HG03571 (cell line): ENCODE measurements around the gene CAT.

Source experiments
- ATAC-seq: cut with Tn5 transposase; IDR thresholded peaks from one replicate; pipeline ENCODE4 v1.9.1; 2021; ENCODE audit not compliant: unreplicated experiment

CAT gene

GRCh38 chr11:34458525-34458924, 19.8 kb downstream of the CAT start:
- ATAC-seq, result no peak

GRCh38 chr11:34459507-34460162, 20.9 kb downstream of the CAT start:
- no peak for ATAC-seq

GRCh38 chr11:34460278-34460677, 21.5 kb downstream of the CAT start:
- ATAC-seq, result no peak

DNA sequence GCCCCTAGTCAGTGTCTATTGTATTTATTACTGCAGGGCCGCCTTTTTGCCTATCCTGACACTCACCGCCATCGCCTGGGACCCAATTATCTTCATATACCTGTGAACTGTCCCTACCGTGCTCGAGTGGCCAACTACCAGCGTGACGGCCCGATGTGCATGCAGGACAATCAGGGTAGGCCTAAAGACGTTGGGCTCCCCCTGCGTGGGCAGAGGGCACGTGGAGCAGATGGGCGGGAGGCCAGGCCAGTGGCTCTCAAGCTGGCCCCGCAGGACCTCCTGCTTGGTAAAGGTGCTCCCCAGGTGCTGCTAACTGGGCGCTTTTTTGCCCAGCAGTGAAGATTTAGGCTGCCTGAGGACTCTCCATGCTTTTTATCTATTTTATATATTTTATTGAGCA, 22.5 kb downstream of the CAT start:
- no peak for ATAC-seq

DNA sequence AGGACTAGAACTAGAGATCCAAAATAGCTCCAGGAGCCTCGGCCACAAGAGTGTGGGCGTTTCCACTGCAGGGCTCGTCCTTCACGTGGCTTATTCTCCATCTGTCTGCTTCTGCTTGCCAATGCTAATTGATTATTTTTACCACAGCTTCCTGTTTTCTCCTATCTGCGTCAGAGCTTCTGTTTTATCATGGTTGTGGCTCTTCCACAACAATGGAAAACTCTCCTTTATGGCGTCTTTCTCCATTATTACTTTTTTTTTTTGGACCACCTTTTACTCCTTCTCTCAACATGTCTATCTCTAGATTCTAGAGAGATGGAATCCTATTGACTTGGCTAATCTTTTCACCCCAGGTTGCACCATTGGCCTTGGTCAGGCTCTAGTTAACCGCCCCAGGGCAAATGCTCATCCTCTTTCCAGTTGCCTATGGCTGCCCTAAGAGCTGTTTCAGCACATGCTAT, 25.9 kb downstream of the CAT start:
- ATAC-seq, result no peak

DNA sequence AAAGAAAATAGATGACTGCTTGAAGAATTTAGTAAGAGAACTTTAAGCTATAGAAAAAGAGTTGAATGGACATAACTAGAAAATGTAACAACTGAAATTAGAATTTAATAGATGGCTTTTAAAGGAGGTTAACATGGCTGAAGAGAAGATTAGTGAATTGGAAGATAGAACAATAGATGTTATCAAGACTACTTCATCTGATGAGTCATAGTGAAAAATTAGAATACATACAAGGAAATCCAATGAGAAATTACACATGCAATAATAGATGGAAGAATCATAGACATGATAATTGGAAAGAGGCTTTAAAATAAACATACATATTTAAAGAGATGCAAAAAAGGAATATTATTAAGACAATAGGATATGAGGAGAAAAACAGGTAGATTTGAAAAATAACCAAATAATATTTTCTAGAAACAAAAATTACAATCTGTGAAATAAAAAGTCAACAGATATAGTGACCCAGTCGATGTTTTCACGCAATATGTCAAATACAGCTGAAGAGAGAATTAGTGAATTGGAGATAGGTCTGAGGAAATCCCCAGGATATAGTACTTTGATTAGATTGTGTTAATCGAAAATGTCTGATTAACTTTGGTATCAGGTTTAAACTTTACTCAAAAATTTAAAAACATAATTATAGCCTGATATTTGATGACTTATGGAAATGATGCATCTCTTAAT, 28.2 kb downstream of the CAT start:
- ATAC-seq, result no peak

GRCh38 chr11:34468209-34468841, 29.6 kb downstream of the CAT start:
- ATAC-seq, result no peak

GRCh38 chr11:34473603-34474169, 35.0 kb downstream of the CAT start:
- no peak for ATAC-seq

DNA sequence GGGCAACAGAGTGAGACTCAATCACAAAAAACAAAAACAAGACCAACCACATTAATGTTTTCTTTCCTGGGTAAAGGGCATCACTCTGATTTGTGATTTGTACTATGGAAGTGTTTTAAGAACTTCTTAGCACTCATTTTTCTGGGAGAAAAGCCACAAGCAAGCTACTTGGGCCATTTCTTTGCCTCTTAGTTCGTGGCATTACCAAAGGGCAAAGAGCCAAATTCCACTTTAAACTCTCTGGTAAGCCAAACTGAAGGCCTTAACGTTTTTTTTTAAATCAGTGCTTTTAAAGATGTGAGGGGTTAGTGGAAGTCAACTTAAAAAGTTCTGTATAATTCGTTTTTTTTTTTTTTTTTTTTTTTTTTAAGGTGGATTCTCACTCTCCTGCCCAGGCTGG, 36.9 kb downstream of the CAT start:
- ATAC-seq, result no peak

DNA sequence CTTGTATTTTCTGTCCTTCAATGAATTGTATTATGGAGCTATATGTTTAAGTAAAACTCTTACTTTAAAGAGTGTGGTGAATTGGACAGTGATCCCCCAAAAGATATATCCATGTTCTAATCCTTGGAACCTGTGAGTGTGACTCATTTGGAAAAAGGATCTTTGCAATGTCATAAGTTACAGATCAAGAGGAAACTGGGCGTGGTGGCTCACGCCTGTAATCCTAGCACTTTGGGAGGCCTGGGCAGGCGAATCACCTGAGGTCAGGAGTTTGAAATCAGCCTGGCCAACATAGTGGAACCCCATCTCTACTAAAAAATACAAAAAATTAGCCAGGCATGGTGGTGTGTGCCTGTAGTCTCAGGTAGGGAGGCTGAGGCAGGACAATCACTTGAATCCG, 38.1 kb downstream of the CAT start:
- ATAC-seq, result no peak

DNA sequence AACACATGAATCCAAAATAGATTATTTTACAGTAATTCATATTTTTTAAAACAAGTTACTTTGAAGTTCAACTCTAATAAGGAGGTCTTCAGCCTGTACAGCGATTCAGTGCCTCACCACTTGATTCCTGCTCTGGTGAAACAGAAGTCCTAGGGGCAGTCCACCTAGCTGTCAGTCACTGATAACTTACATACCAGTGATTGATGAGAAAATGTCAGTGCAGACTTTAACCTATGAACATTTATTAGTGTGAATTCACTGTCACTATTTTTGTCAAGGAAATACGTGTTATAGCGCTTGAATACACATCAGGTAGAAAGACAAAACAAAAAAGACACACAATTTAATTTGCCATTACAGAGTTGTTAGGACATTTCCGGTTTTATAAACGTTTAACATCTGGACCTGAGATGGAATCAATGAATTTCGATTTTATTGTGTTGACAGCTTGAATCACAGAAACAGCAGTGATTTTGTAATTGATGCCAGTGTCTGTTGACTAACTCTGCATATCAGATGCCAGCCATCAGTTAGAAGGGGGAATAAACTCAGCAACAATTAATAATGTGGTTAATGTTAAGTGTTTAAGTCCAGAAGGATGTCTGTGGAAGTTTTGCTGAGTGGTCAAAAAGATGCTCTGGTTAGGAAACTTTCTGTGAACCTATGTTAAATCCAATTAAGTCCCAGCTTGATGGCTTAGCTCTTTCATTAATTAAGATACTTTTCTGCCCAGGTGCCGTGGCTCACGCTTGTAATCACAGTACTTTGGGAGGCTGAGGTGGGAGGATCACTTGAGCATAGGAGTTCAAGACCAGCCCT, 40.3 kb downstream of the CAT start:
- no peak for ATAC-seq

DNA sequence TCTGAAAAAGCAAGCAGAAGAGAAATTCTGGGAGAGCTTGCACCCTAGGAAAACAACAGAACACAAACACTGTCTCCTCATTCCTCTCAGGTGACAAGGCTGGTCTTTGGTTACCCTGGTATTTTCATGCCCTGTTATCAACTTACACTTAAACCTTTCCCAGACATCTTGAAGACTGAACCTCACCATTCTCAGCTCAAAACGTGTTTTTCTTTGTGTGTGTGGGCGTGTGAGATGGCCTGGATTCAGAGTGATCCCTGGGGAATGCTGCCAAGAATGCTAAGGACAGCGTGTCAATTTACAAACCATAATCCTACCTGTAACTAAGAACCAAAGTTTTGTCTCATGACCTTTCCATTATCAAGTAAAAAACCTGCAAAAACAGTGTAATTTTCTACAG, 41.6 kb downstream of the CAT start:
- no peak for ATAC-seq

DNA sequence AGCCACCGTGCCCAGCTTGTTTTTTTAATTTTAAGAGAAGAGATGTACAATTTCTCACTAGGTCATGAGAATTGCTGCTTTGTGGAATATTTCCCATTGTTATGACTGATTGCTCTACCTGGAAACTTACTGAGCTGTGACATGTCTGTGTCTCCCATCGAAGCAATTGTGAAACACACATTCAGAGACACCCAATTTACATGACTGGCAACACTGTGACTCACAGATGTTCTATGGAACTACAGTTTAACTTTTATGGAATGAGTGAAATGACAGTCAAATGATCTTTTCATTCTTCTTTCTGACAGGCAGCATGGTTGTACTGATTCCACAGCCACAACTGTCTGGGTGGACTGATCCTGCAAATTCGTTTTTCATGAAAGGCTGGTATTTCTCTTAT, 42.6 kb downstream of the CAT start:
- ATAC-seq, result no peak

GRCh38 chr11:34483106-34483874, 44.6 kb downstream of the CAT start:
- no peak for ATAC-seq

- no peak for ATAC-seq
These were observed 48.7 kb downstream of the CAT start for GRCh38 chr11:34487430-34487829.

GRCh38 chr11:34488855-34489557, 50.3 kb downstream of the CAT start:
- no peak for ATAC-seq

DNA sequence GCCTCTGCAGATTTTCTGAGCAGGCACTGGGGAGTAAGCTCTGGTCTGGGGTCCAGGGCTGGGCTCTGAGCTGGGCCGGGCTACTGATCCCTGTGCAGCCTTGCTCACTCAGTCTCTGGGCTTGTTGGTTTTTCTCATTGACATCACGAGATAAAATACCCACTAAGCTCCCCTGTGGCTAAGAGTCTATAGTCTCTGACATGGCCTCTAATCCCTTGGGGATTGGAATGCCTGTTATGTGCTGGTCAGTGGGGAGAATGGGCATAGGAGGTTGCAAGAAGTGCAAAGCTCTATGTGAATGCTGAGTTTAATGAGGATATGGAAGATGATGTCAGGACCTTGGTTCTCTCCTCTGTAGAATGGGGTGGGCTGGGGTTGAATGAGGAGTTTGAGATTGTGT, 51.6 kb downstream of the CAT start:
- no peak for ATAC-seq

DNA sequence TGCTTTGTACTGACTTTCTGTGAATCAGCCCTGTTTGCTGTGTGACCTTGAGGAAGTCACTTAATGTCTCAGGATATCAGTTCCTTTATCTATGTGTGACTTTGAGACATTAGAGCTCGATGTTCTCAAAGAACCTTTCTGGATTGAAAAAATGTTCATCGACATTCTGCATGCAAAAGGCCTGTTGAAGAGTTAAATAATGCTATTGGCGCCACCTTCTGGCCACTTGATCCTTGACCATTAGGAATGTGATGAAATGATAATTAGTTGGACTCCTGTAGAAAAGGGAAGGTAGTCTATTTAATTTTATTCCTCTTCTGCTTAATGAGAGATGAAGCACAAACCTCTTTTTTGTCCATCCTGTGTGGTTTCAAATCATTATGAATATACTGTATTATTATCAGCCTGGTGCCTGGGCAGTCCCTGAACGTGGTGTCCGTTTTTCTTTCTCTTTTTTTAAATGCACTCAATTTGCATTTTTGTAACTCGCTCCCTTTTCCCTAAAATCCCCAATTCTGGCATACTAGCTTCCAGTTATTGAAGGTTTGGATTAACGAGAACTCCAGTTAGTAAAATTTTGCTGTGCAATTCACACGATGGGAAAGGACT, 54.2 kb downstream of the CAT start:
- ATAC-seq, result no peak

DNA sequence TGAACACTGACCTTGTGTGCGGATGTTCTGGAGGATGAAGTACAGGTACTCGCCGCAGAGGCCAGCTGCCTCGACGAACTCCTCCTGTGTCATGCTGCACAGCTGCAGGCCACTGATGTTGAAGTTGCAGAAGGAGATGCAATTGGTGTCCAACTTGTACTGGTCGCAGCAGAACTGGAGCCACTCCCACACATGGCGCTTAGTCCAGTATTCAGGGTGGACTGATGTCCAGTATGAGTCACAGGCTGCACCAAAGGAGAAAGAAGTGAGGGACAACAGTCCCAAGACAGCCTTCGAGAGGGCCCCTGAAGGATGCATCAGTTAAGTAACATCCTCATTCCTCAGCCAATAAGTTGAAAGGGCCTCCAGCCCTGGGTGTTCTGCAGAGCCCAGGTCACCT, 54.7 kb downstream of the CAT start:
- ATAC-seq, result no peak
